Measurements from ENCODE around the gene PPP1R12B.

DNA sequence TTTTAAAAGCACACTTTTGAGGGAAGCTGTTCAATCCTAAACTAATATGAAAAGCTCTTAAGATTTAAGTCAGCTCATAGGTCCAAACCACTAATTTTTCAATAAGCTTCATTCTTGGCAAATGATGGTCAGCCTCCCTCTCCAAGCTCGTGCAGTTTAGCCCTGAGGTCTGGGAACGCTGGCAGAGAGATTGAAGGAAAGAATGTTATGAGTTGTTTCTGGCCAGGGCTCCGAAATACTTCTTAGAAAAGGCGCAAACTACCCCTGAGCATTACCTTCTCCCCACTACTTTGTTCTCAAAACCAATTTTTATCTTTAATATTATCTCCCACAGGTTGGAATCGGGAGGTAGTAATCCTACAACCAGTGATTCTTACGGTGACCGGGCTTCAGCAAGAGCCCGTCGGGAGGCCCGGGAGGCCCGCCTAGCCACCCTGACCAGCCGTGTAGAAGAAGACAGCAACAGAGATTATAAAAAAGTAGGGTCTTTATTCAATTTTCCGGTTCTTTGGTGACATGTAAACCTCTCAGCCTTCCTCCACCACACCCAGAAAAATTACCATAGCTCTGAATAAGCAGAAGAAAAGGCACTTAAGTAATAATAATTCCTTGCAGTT, 214.1 kb downstream of the PPP1R12B start:
- TF ChIP-seq, protein P1, sequence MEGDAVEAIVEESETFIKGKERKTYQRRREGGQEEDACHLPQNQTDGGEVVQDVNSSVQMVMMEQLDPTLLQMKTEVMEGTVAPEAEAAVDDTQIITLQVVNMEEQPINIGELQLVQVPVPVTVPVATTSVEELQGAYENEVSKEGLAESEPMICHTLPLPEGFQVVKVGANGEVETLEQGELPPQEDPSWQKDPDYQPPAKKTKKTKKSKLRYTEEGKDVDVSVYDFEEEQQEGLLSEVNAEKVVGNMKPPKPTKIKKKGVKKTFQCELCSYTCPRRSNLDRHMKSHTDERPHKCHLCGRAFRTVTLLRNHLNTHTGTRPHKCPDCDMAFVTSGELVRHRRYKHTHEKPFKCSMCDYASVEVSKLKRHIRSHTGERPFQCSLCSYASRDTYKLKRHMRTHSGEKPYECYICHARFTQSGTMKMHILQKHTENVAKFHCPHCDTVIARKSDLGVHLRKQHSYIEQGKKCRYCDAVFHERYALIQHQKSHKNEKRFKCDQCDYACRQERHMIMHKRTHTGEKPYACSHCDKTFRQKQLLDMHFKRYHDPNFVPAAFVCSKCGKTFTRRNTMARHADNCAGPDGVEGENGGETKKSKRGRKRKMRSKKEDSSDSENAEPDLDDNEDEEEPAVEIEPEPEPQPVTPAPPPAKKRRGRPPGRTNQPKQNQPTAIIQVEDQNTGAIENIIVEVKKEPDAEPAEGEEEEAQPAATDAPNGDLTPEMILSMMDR (conservative IDR thresholded peaks at IDR 0.05; ENCODE audit: low read depth in 2 of 2) = no peak
- TF ChIP-seq NANOG (IDR thresholded peaks at IDR 0.05; ENCODE audit: borderline replicate concordance) (no peak), POLR2AphosphoS5 (IDR thresholded peaks at IDR 0.05; ENCODE audit: low read depth) (no peak), EZH2 (IDR thresholded peaks at IDR 0.05; ENCODE audit: low read depth, unreplicated experiment) (no peak), EZH2phosphoT487 (IDR thresholded peaks at IDR 0.05; ENCODE audit: unreplicated experiment) (no peak), JUNB (IDR thresholded peaks at IDR 0.05; ENCODE audit: unreplicated experiment) (no peak), CREB1 (CRISPR knock-in tag; IDR thresholded peaks at IDR 0.05; ENCODE audit: low read depth) (no peak)
- TF ChIP-seq, protein P2, sequence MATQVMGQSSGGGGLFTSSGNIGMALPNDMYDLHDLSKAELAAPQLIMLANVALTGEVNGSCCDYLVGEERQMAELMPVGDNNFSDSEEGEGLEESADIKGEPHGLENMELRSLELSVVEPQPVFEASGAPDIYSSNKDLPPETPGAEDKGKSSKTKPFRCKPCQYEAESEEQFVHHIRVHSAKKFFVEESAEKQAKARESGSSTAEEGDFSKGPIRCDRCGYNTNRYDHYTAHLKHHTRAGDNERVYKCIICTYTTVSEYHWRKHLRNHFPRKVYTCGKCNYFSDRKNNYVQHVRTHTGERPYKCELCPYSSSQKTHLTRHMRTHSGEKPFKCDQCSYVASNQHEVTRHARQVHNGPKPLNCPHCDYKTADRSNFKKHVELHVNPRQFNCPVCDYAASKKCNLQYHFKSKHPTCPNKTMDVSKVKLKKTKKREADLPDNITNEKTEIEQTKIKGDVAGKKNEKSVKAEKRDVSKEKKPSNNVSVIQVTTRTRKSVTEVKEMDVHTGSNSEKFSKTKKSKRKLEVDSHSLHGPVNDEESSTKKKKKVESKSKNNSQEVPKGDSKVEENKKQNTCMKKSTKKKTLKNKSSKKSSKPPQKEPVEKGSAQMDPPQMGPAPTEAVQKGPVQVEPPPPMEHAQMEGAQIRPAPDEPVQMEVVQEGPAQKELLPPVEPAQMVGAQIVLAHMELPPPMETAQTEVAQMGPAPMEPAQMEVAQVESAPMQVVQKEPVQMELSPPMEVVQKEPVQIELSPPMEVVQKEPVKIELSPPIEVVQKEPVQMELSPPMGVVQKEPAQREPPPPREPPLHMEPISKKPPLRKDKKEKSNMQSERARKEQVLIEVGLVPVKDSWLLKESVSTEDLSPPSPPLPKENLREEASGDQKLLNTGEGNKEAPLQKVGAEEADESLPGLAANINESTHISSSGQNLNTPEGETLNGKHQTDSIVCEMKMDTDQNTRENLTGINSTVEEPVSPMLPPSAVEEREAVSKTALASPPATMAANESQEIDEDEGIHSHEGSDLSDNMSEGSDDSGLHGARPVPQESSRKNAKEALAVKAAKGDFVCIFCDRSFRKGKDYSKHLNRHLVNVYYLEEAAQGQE (IDR thresholded peaks at IDR 0.05; ENCODE audit: unreplicated experiment) = no peak
- TF ChIP-seq, protein P3, sequence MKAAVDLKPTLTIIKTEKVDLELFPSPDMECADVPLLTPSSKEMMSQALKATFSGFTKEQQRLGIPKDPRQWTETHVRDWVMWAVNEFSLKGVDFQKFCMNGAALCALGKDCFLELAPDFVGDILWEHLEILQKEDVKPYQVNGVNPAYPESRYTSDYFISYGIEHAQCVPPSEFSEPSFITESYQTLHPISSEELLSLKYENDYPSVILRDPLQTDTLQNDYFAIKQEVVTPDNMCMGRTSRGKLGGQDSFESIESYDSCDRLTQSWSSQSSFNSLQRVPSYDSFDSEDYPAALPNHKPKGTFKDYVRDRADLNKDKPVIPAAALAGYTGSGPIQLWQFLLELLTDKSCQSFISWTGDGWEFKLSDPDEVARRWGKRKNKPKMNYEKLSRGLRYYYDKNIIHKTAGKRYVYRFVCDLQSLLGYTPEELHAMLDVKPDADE (IDR thresholded peaks at IDR 0.05) = no peak
- TF ChIP-seq, protein P4, sequence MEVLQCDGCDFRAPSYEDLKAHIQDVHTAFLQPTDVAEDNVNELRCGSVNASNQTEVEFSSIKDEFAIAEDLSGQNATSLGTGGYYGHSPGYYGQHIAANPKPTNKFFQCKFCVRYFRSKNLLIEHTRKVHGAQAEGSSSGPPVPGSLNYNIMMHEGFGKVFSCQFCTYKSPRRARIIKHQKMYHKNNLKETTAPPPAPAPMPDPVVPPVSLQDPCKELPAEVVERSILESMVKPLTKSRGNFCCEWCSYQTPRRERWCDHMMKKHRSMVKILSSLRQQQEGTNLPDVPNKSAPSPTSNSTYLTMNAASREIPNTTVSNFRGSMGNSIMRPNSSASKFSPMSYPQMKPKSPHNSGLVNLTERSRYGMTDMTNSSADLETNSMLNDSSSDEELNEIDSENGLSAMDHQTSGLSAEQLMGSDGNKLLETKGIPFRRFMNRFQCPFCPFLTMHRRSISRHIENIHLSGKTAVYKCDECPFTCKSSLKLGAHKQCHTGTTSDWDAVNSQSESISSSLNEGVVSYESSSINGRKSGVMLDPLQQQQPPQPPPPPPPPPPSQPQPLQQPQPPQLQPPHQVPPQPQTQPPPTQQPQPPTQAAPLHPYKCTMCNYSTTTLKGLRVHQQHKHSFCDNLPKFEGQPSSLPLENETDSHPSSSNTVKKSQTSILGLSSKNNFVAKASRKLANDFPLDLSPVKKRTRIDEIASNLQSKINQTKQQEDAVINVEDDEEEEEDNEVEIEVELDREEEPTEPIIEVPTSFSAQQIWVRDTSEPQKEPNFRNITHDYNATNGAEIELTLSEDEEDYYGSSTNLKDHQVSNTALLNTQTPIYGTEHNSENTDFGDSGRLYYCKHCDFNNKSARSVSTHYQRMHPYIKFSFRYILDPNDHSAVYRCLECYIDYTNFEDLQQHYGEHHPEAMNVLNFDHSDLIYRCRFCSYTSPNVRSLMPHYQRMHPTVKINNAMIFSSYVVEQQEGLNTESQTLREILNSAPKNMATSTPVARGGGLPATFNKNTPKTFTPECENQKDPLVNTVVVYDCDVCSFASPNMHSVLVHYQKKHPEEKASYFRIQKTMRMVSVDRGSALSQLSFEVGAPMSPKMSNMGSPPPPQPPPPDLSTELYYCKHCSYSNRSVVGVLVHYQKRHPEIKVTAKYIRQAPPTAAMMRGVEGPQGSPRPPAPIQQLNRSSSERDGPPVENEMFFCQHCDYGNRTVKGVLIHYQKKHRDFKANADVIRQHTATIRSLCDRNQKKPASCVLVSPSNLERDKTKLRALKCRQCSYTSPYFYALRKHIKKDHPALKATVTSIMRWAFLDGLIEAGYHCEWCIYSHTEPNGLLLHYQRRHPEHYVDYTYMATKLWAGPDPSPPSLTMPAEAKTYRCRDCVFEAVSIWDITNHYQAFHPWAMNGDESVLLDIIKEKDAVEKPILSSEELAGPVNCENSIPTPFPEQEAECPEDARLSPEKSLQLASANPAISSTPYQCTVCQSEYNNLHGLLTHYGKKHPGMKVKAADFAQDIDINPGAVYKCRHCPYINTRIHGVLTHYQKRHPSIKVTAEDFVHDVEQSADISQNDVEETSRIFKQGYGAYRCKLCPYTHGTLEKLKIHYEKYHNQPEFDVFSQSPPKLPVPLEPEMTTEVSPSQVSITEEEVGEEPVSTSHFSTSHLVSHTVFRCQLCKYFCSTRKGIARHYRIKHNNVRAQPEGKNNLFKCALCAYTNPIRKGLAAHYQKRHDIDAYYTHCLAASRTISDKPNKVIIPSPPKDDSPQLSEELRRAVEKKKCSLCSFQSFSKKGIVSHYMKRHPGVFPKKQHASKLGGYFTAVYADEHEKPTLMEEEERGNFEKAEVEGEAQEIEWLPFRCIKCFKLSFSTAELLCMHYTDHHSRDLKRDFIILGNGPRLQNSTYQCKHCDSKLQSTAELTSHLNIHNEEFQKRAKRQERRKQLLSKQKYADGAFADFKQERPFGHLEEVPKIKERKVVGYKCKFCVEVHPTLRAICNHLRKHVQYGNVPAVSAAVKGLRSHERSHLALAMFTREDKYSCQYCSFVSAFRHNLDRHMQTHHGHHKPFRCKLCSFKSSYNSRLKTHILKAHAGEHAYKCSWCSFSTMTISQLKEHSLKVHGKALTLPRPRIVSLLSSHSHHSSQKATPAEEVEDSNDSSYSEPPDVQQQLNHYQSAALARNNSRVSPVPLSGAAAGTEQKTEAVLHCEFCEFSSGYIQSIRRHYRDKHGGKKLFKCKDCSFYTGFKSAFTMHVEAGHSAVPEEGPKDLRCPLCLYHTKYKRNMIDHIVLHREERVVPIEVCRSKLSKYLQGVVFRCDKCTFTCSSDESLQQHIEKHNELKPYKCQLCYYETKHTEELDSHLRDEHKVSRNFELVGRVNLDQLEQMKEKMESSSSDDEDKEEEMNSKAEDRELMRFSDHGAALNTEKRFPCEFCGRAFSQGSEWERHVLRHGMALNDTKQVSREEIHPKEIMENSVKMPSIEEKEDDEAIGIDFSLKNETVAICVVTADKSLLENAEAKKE (CRISPR knock-in tag; IDR thresholded peaks at IDR 0.05) = no peak
